GM19455 (cell line): Measurements from ENCODE around the gene ATP2B3.

Experiments
- ATAC-seq: cut with Tn5 transposase; IDR thresholded peaks from one replicate; pipeline ENCODE4 v1.9.1; 2021; ENCODE audit not compliant: unreplicated experiment

Gene ATP2B3

DNA sequence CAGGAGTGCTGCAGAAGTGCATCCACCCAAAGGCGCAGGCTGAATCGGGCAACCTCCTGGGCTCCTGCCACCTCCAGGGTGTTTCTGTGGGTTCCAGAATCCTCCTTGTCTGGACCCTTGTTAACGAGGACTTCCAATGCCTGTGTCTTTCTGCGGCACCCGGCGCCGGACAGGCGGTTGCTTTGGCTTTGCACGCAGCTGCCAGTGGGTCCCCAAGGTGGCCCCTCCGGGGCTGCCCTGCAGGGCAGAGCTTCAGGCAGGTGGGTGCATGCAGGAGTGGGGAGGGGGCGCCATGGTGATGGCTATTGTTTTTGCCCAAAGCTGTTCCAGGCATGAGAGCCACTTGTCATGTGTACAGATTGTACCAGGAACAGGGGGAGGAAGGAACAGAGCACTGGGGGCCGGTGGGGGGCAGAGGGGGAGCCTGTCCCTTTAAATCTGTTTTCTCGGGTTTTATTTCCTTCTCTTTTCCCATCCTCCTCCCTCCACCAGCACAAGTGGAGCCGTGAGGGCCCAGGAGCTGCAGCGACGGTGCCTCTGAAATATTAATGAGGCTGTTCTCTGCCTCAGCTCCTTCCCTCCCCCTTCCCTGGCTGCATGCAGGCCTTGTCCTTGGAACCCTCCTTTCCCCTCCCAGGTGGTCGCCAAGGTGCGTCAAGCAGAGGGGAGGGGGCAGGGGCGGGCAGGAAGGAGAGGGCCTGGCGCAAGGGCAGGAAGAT lies 13.1 kb downstream of the ATP2B3 start:
- ATAC-seq = no peak

DNA sequence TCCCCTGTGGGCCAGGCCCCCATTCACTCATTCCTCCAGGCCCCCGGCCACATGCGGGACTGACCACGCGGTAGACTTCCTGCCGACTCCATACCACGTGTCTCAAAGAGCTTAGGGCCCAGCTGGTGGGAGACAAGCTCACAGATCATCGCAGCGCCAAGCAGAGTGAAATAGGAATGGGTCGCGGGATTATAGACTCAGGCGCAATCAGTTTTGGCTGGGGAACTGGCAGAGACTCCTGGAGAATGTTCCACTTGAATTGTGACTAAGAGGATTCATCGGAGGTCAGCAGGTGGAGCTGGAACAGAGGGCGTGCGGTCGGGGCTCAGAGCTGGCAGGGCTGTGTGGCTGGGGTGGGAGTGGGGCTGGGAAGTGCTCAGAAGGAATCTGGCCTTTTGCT lies 15.6 kb downstream of the ATP2B3 start:
- no peak for ATAC-seq

DNA sequence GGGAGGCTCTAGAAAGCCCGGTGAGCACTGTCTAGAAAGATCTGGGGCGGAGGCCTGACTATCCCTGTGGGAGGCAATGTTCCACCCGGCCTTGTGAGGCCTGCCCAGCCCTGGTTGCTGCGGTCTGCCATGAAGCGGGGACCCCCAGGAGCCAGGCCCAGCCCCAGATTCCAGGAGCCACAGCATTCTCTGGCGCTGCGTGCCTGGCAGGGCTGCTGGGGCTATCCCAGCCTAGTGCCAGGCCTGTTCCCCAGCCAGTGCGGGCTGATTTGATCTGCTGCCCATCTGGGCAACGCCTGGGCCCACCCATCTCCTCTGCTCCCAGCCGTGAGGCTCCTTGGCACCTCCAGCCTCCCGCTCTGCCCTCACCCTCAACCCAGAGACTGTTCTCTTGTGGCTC lies 19.6 kb downstream of the ATP2B3 start:
- ATAC-seq = no peak

GRCh38 chrX:153537526-153538295 lies 20.3 kb downstream of the ATP2B3 start:
- no peak for ATAC-seq

- ATAC-seq = no peak
Observed at GRCh38 chrX:153538424-153538823, 21.0 kb downstream of the ATP2B3 start.

- no peak for ATAC-seq
Observed at GRCh38 chrX:153539171-153539978, 21.9 kb downstream of the ATP2B3 start.

DNA sequence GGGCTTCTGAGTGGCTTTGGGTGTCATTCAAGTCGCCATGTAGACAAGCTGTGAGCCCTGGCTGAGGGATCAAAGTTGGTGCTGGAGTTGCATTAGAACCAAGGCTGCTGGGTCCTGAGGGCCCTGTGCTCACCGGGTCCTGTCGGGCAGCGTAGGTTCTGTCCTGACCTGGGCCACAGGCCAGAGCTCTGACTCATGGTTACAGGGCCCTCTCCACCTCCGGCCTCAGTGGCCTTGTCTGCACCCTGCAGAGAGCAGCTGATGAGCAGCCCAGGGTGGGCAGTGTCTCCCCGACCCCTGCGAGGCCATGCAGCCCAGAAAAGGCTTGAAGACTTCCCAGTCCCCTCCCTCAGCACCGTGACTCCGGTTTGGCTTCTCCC lies 22.5 kb downstream of the ATP2B3 start:
- no peak for ATAC-seq

- no peak for ATAC-seq
Observed at GRCh38 chrX:153544727-153545126, 27.3 kb downstream of the ATP2B3 start.

GRCh38 chrX:153546386-153546785 lies 28.9 kb downstream of the ATP2B3 start:
- no peak for ATAC-seq

- no peak for ATAC-seq
Observed at GRCh38 chrX:153547195-153547594, 29.8 kb downstream of the ATP2B3 start.

DNA sequence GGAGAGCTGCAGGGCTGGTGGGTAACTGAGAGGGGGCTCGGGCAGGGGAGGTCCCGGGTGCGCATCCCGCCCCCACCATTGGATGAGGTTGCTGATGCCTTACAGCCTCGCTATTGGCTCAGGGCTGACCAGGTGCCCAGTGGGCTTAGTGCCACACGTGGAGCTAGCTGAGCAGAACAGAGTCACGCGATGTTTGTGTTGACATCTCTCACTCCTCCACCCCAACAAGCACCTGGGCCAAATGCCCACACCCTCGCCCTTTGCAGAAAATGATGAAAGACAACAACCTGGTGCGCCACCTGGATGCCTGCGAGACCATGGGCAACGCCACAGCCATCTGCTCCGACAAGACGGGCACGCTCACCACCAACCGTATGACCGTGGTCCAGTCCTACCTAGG lies 31.8 kb downstream of the ATP2B3 start:
- no peak for ATAC-seq

DNA sequence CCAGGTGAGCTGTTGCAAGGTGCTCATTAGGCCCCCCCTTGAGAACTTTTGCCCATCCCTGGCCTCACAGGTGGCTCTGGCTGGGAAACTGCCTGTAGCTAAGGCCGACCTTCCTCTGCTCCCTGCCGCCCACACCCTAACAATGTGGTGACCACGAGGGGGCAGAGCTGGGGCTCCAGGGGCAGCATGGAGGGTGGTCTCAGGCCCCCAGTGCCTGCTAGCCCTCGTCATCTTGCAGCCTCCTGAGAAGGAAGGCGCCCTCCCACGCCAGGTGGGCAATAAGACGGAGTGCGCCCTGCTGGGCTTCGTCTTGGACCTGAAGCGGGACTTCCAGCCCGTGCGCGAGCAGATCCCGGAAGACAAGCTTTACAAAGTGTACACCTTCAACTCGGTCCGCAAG lies 32.4 kb downstream of the ATP2B3 start:
- ATAC-seq = no peak

GRCh38 chrX:153551135-153551534 lies 33.7 kb downstream of the ATP2B3 start:
- ATAC-seq = no peak

DNA sequence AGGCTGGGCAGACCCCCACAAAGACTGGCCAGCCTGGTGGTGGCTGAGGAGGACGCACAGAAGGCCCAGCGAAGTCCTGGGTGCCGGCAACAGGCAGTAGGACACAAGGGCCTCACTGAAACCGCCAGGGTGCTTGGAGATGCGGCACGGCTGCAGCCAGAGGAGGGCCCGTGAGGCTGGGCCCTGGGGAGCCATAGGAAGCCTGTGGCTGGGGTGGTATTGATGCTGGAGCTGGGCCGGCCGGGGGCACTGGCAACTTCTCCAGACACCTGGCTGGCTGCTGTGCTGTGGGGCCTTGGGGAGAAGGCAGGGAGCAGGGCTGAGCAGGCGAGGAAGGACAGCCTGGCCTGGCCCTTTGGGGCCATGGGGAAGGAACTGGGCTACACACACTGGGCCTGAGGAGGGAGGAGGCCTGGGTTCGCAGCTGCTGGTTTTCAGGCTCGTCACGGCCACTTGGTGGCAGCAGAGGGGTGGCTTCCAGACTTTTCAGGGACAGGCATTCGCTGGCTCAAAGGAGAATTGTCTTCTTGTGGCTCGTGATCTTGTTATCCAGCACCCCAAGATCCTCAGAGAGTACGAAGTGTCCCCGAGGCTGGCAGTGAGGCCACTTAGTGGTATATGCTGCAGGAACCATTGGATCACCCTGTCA lies 37.2 kb downstream of the ATP2B3 start:
- no peak for ATAC-seq

DNA sequence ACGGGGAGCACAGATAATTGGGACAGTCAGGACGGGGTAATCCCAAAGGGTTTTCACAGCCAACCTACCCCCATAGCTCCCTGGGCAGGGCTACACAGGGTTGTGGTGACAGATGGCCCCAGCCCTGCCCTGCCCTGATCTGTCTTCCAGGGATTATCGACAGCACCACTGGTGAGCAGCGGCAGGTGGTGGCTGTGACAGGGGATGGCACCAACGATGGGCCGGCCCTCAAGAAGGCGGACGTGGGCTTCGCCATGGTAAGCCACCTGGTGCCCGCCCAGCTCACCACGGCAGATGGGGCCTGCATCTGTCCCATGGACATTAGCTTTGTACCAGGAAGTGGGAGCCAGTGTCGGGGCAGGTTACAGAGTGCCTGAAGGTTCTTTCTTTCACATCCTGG lies 39.3 kb downstream of the ATP2B3 start:
- no peak for ATAC-seq

- no peak for ATAC-seq
Observed at GRCh38 chrX:153557618-153558355, 40.3 kb downstream of the ATP2B3 start.

DNA sequence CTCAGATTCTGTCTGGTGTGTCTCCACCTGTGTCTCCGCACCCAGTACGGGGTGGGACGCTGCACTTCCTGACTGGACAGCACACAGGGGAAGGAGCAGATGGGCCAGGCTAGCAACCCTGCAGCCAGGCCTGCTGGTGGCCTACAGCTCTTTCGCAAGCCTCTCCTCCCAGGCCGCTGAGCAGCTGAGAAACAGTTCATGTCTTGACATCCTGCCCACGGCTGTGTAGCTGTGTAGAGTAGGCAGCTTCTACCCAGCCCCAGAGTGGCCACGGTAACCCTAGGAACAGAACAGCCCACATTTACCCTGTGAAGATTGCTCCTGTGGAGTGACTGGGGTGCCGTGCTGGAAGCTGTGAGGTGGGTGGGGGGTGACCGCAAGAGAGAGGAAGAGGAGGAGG lies 42.6 kb downstream of the ATP2B3 start:
- no peak for ATAC-seq

DNA sequence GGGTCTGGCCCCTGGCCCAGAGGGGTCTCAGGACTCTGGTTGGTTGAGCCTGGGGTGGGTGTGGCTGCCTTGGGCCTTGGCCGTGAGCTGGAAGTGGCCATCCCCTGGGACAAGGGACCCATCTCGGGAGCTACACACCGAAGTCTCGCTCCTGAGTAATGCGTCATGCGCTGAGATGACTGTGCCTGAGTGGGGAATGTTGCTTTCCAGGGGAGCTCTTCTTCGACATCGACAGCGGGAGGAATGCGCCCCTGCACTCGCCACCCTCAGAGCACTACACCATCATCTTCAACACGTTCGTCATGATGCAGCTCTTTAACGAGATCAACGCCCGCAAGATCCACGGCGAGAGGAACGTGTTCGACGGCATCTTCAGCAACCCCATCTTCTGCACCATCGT lies 43.0 kb downstream of the ATP2B3 start:
- ATAC-seq = no peak

DNA sequence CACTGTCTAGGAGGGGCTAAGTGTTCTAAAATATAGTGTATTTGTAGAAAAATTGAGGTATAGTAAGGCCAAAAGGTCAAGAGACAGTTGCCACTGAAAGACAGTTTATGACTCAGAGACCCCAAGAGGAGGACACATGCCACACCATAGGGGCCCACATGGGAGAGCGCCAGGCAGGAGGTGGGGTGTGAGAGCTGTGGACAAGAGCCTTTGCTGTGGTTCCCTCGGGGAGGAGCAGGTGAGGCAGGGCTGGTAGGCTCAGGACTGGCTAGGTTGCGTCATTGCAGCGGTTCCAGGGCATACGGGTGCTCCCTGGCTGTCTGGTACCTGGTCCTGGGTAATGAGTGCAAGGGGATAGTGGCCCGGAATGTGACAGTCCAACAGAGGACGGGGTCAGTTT lies 43.9 kb downstream of the ATP2B3 start:
- ATAC-seq = no peak

DNA sequence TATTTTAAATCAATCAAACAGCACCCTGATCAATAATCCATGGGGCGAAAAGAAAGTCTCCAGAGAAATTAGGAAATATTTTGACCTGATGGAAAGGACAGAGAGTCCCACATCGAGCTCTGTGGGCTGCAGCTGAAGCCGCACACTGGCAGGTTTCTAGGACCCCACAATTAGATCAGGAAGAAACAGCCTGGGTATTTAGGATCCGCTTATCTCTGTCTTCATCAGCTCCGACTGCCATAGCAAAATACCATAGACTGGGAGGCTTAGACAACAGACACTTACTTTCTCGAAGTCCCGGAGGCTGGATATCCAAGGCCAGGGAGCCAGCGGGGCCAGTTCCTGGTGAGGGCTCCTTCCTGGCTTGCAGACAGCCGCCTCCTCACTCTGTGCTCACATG lies 45.1 kb downstream of the ATP2B3 start:
- ATAC-seq = no peak
